NT2/D1 (cell line): Measurements from ENCODE around the gene GIPC2.
"Not testable (repeated sequence)": the region's sequence is repeated elsewhere in the genome, so short reads cannot be mapped to it uniquely, and the experiment has no call there.

Experiments used
- DNase-seq: peaks from one replicate; pipeline ENCODE4 v3.0.0-alpha.2; 2011; ENCODE audit warnings: low read depth, low spot score
- H3K27me3 ChIP-seq: 2 replicates; pipeline ENCODE4 v1.6.0; 2011; ENCODE audit warnings: mild to moderate bottlenecking; ENCODE audit not compliant: insufficient read length, insufficient read depth
- H3K36me3 ChIP-seq: 2 replicates; pipeline ENCODE4 v1.6.1; 2011; ENCODE audit warnings: mild to moderate bottlenecking, low read length, mixed read lengths; ENCODE audit not compliant: insufficient read depth, insufficient read length
- H3K4me1 ChIP-seq: 2 replicates; pipeline ENCODE4 v1.5.1; 2011; ENCODE audit not compliant: insufficient read depth, insufficient read length
- H3K4me3 ChIP-seq: 2 replicates; pipeline ENCODE4 v1.5.1; 2011; ENCODE audit warnings: low read depth; ENCODE audit not compliant: insufficient read length
- H3K9ac ChIP-seq: 2 replicates; pipeline ENCODE4 v1.6.0; 2011; ENCODE audit warnings: low read depth; ENCODE audit not compliant: insufficient read length
- H3K9me3 ChIP-seq: 2 replicates; pipeline ENCODE4 v1.5.1; 2011; ENCODE audit warnings: mild to moderate bottlenecking, low read length; ENCODE audit not compliant: insufficient read depth
- SUZ12 ChIP-seq: IDR thresholded peaks from 2 replicates; pipeline ENCODE4 v1.6.1; 2011; ENCODE audit not compliant: insufficient read length, insufficient read depth; ENCODE audit errors: extremely low read depth
- YY1 ChIP-seq: IDR thresholded peaks from 2 replicates; pipeline ENCODE4 v1.6.1; 2011; ENCODE audit not compliant: insufficient read length, insufficient read depth
- ZNF274 ChIP-seq: IDR thresholded peaks from 2 replicates; pipeline ENCODE4 v1.6.1; 2011; ENCODE audit warnings: mild to moderate bottlenecking, low read depth, low read length

Gene GIPC2

DNA sequence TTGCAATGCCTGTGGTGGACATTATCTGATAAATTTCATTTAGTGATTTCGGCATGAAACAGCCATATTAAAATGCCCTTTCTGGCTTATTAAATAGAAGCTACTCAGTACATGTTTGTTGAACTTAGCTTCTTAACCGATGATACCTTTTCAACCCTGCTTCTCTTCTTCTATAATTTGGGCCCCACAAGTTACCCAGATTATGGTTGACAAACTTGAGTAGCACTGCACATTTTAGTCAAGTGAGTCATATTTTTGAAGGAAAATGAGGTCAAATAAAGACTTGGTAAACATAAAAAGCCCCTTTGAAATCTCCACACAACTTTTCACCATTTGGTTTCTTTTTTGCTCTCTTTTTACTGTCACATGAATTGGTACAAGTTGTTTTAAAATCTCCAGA lies 33.8 kb downstream of the GIPC2 start:
- H3K4me3 ChIP-seq: no peak overlapping the region
- H3K9me3 ChIP-seq: no peaks in the 10 kb centered on the region
- H3K9ac ChIP-seq: no peak overlapping the region
- no peak for DNase-seq
- H3K4me1 ChIP-seq: no peaks in the 10 kb centered on the region
- TF ChIP-seq ZNF274: no peak
- TF ChIP-seq SUZ12: no peak
- no peak for TF ChIP-seq YY1
- H3K36me3 ChIP-seq: no peaks in the 10 kb centered on the region
- no peaks in the 10 kb centered on the region for H3K27me3 ChIP-seq

DNA sequence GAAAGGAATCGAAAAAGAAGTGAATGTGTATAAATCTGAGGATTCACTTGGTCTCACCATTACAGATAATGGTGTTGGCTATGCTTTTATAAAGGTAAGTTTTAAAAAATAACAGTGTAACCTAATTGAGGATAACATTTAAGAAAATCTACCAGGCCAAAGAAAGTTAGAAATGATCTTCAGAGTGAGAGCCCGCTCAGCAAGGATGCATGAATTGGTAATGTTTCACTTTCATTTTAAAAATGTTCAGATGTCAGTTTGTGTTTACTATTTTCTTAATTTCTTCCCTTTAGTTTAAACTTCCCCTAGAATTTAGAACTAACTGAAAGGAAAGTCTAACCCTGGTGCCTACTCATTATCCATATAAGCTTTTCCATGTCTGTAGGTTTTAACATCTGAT lies 35.0 kb downstream of the GIPC2 start:
- Histone ChIP-seq H3K4me1 (no peaks in the 10 kb centered on the region), H3K4me3 (no peak overlapping the region), H3K9ac (no peak overlapping the region), H3K36me3 (no peaks in the 10 kb centered on the region), H3K27me3 (no peaks in the 10 kb centered on the region), H3K9me3 (no peaks in the 10 kb centered on the region)
- TF ChIP-seq YY1 (no peak), SUZ12 (no peak), ZNF274 (no peak)
- no peak for DNase-seq

DNA sequence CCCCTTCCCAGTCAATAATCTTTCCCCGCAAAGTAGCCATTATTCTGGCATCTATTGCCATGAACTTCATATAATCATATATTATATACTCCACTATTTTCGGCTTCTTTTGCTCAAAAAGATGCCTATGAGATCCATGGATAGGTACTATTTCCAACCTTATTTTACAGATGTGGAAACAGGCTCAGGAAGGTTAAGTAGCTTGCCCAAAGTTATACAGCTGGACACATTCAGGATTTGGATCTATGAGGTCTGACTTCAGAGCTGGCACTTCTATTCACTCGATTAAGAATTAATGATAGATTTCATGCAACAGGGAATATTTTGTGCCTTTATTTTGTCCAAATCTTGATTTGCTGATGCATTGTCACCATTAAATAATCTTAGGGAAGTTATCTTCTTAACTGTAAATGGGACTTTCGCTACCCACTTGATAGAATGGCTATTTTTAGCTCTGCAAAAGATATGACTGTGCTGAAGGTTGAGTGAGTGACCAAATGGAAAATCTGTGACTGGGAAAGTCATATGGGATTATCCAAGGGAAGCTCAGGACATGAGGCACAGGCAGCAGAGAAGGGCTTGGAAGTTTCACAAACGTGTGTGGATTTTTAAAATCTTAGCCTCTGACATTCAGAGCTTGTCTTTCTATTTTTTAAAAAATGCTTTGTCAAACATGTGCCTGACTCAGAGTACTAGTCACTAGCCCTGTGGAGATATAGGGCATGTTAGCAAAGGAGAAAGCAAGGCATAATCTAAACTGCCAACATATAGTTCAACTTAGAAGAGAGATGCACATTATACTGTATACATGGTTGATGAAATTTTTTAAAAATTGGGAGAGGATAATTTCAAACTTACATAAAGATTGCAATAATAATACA lies 36.5 kb downstream of the GIPC2 start:
- Histone ChIP-seq H3K27me3 (no peaks in the 10 kb centered on the region), H3K9ac (no peak overlapping the region), H3K36me3 (no peaks in the 10 kb centered on the region), H3K4me3 (no peak overlapping the region), H3K4me1 (no peaks in the 10 kb centered on the region), H3K9me3 (peaks cover 11% of the 10 kb centered on the region)
- DNase-seq: no peak
- TF ChIP-seq YY1 (no peak), SUZ12 (no peak), ZNF274 (no peak)

DNA sequence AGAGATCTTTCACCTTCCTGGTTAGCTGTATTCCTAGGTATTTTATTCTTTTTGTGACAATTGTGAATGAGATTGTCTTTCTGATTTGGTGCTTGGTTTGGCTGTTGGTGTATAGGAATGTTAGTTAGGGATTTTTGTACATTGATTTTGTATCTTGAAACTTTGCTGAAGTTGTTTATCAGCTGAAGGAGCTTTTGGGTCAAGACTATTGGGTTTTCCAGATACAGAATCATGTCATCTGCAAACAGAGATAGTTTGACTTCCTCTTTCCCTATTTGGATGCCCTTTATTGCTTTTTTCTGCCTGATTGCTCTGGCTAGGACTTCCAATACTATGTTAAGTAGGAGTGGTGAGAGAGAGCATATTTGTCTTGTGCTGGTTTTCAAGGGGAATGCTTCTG lies 38.9 kb downstream of the GIPC2 start:
- H3K9me3 ChIP-seq: peaks cover 12% of the 10 kb centered on the region
- H3K27me3 ChIP-seq, H3K9ac ChIP-seq, DNase-seq, H3K4me3 ChIP-seq, H3K36me3 ChIP-seq, H3K4me1 ChIP-seq: not testable (repeated sequence)

DNA sequence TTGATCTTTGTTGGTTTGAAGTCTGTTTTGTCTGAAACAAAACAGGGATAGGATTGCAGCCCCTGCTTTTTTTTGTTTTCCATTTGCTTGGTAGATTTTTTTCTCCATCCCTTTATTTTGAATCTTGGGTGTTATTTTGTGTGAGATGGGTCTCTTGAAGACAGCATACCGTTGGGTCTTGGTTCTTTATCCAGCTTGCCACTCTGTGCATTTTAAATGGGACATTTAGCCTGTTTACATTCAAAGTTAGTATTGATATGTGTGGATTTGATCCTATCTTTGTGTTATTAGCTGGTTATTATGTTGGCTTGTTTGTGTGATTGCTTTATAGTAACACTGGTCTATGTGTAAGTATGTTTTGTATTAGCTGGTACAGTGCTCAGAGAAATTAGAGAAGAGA lies 40.9 kb downstream of the GIPC2 start:
- no peak for DNase-seq
- Histone ChIP-seq H3K4me3 (no peak overlapping the region), H3K4me1 (no peaks in the 10 kb centered on the region), H3K9ac (no peak overlapping the region), H3K27me3 (no peaks in the 10 kb centered on the region), H3K9me3 (peaks cover 12% of the 10 kb centered on the region), H3K36me3 (no peaks in the 10 kb centered on the region)
- TF ChIP-seq ZNF274: no peak
- no peak for TF ChIP-seq YY1
- TF ChIP-seq SUZ12: no peak

DNA sequence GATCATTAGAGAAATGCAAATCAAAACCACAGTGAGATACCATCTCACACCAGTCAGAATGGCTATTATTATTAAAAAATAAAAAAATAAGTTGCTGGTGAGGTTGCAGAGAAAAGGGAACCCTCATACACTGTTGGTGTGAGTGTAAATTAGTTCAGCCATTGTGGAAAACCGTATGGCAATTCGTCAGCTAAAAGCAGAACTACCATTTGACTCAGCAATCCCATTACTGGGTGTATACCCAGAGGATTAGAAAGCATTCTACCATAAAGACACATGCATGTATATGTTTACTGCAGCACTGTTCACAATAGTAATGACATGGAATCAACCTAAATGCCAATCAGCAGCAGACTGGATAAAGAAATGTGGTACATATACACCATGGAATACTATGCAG lies 42.2 kb downstream of the GIPC2 start:
- Histone ChIP-seq H3K9me3 (peaks cover 12% of the 10 kb centered on the region), H3K36me3 (no peaks in the 10 kb centered on the region), H3K27me3 (no peaks in the 10 kb centered on the region), H3K4me1 (no peaks in the 10 kb centered on the region), H3K9ac (no peak overlapping the region), H3K4me3 (no peak overlapping the region)
- DNase-seq: no peak
- TF ChIP-seq ZNF274 (no peak), YY1 (no peak), SUZ12 (no peak)

DNA sequence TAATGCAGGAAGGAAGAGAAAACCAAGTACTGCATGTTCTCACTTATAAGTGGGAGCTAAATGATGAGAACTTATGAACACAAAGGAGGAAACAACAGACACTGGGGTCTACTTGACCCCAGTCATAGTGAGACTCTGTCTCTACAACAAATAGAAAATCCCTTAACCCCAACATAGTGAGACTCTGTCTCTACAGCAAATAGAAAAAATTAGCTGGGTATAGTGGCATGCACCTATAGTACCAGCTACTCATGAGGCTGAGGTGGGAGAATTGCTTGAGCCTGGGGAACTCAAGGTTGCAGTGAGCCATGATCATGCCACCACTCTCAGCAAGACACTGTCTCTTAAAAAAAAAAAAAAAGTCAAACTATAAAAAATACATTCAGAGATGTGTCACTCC lies 42.7 kb downstream of the GIPC2 start:
- Histone ChIP-seq H3K4me3 (no peak overlapping the region), H3K9me3 (peaks cover 12% of the 10 kb centered on the region), H3K4me1 (no peaks in the 10 kb centered on the region), H3K27me3 (no peaks in the 10 kb centered on the region), H3K36me3 (no peaks in the 10 kb centered on the region), H3K9ac (no peak overlapping the region)
- DNase-seq: no peak
- no peak for TF ChIP-seq ZNF274
- no peak for TF ChIP-seq YY1
- no peak for TF ChIP-seq SUZ12

DNA sequence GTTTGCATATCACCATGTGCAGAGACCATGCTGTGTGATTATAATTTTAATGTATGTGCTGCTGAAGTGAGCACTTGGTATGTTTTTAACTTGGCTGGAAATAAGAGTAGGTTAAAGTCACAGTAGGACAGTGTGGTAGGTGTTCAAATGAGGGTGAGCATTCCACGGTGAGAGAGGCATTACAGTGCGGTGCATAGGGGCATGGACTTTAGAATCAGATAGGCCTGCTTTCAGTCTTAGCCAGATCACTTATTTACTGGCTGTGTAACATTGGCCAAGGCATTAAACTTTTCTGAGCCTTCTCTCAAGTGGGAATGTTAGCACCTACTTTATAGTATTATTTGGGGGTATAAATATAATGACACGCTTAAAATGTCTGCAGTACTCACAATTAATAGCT lies 43.2 kb downstream of the GIPC2 start:
- Histone ChIP-seq H3K36me3 (no peaks in the 10 kb centered on the region), H3K4me1 (no peaks in the 10 kb centered on the region), H3K4me3 (no peak overlapping the region), H3K9ac (no peak overlapping the region), H3K9me3 (peaks cover 12% of the 10 kb centered on the region), H3K27me3 (no peaks in the 10 kb centered on the region)
- DNase-seq: no peak
- TF ChIP-seq ZNF274: no peak
- TF ChIP-seq YY1: no peak
- TF ChIP-seq SUZ12: no peak
